Measurements from ENCODE around the gene KRTAP10-9.

Gene KRTAP10-9

GRCh38 chr21:44670642-44671432, 43.9 kb downstream of the KRTAP10-9 start:
- no peak for DNase-seq

DNA sequence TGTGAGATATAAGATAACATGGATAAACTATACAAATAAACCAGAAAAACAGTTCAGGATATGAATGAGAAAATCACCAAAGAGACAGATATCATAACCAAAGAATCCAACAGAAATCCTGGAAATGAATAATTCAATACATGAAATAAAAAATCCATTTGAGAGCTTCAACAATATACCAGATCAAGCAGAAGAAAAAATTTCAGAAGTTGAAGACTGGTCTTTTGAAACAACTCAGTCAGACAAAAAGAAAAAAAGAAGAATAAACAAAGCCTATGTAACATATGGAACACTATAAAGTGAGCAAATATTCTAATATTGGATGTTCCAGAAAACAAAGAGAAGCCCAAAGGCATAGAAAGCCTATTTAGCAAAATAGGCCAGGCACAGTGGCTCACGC, 45.0 kb downstream of the KRTAP10-9 start:
- no peak for DNase-seq

GRCh38 chr21:44677881-44678280, 51.0 kb downstream of the KRTAP10-9 start:
- no peak for DNase-seq
